H1 (cell line): ENCODE measurements around the gene NR5A2.

Source experiments
- CREB1 ChIP-seq: IDR thresholded peaks from 2 replicates; pipeline ENCODE4 v1.6.1; 2012; ENCODE audit warnings: inconsistent platforms
- CTCF ChIP-seq, 3 experiments: IDR thresholded peaks; 1 replicate in 2 of 3; 2 replicates in 1 of 3; pipeline versions ENCODE4 v1.5.1 to v1.6.1; 2011; ENCODE audit warnings: low read length in 3 of 3, mild to moderate bottlenecking in 3 of 3, inconsistent platforms in 2 of 3, low read depth in 1 of 3, moderate library complexity in 1 of 3; ENCODE audit not compliant: insufficient read depth in 1 of 3; ENCODE audit errors: control extremely low read depth in 1 of 3
- E2F6 ChIP-seq: IDR thresholded peaks from 2 replicates; pipeline ENCODE4 v1.6.1; 2012; ENCODE audit warnings: inconsistent platforms
- EP300 ChIP-seq, 2 experiments: IDR thresholded peaks; 1 replicate in 1 of 2; 2 replicates in 1 of 2; pipeline ENCODE4 v1.6.1; 2011 to 2012; ENCODE audit warnings: low read depth in 2 of 2, low read length in 2 of 2, mild to moderate bottlenecking in 2 of 2, borderline replicate concordance in 1 of 2, inconsistent platforms in 1 of 2, moderate library complexity in 1 of 2
- EZH2 ChIP-seq: fragments of 200-600 bp; sonication (generic); IDR thresholded peaks from 2 replicates; pipeline ENCODE4 v1.7.1; 2012; ENCODE audit warnings: low read depth, mild to moderate bottlenecking, moderate library complexity, low read length, inconsistent platforms; ENCODE audit not compliant: severe bottlenecking
- NANOG ChIP-seq: IDR thresholded peaks from 2 replicates; pipeline ENCODE4 v1.6.1; 2011; ENCODE audit warnings: low read length, low read depth, mild to moderate bottlenecking, inconsistent platforms; ENCODE audit not compliant: insufficient read depth, poor library complexity, severe bottlenecking
- POLR2A ChIP-seq, 2 experiments: IDR thresholded peaks; 1 replicate in 1 of 2; 2 replicates in 1 of 2; pipeline ENCODE4 v1.6.1; 2011; ENCODE audit warnings: low read depth in 2 of 2, low read length in 2 of 2, mild to moderate bottlenecking in 2 of 2; ENCODE audit errors: control extremely low read depth in 1 of 2
- POLR2AphosphoS5 ChIP-seq: IDR thresholded peaks from 2 replicates; pipeline ENCODE4 v1.6.1; 2011; ENCODE audit warnings: low read depth, low read length
- RAD21 ChIP-seq, 2 experiments: IDR thresholded peaks in 1 of 2; conservative IDR thresholded peaks in 1 of 2; 2 replicates each; pipeline ENCODE4 v1.6.1; 2011; ENCODE audit warnings: low read depth in 2 of 2, low read length in 2 of 2, improper control_type of control experiment in 1 of 2, inconsistent platforms in 1 of 2, mild to moderate bottlenecking in 1 of 2, moderate library complexity in 1 of 2
- TCF12 ChIP-seq: IDR thresholded peaks from 2 replicates; pipeline ENCODE4 v1.6.1; 2011; ENCODE audit warnings: low read depth, mild to moderate bottlenecking, low read length
- YY1 ChIP-seq: IDR thresholded peaks from 2 replicates; pipeline ENCODE4 v1.6.1; 2011; ENCODE audit warnings: low read depth, mild to moderate bottlenecking, low read length
- ZNF274 ChIP-seq: IDR thresholded peaks from 2 replicates; pipeline ENCODE4 v1.7.0; 2012; ENCODE audit warnings: low read length, borderline replicate concordance; ENCODE audit errors: extremely low read depth

DNA sequence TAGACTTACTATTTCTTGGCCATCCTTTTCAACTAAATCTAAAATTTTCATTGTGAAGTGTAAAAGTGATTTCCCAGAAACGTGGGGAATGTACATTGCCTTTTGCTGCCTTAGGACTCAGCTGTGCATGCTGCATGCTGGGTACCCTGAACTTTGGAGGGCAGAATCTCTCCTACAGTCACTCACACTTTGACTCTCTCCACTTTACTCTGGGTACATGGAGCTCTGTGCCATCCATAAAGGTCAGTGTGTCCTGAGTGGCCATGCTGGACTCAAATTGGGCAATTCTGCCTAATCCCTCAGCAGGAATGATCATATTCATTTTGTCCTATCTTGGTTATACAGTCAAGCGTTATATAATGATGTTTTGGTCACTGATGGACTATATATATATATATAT is 105.6 kb downstream of the NR5A2 start:
- no peak for TF ChIP-seq CREB1
- TF ChIP-seq CTCF (IDR thresholded peaks at IDR 0.05; ENCODE audit: control extremely low read depth in 1 of 3, insufficient read depth in 1 of 3, low read depth in 1 of 3, low read length in 3 of 3), result no peak
- no peak for TF ChIP-seq NANOG
- TF ChIP-seq EZH2, result no peak
- no peak for TF ChIP-seq YY1
- TF ChIP-seq RAD21 (IDR thresholded peaks at IDR 0.05 in 1 of 2, conservative IDR thresholded peaks at IDR 0.05 in 1 of 2; ENCODE audit: low read depth in 2 of 2, low read length in 2 of 2), result no peak
- no peak for TF ChIP-seq EP300 (IDR thresholded peaks at IDR 0.05; ENCODE audit: borderline replicate concordance in 1 of 2, low read depth in 2 of 2, low read length in 2 of 2)
- no peak for TF ChIP-seq POLR2A (IDR thresholded peaks at IDR 0.05; ENCODE audit: control extremely low read depth in 1 of 2, low read depth in 2 of 2, low read length in 2 of 2)
- TF ChIP-seq ZNF274, result no peak
- no peak for TF ChIP-seq POLR2AphosphoS5
- TF ChIP-seq E2F6, result no peak
- TF ChIP-seq TCF12, result no peak
